ENCODE measurements around the gene NAPEPLD.

GRCh38 chr7:103101543-103101942 lies 47.4 kb downstream of the NAPEPLD start:
- no peak for TF ChIP-seq CTCF (IDR thresholded peaks at IDR 0.05)
- no peak for TF ChIP-seq POLR2A (IDR thresholded peaks at IDR 0.05)

Data from Peyer's patch (tissue), 4 donors.